ENCODE data around the gene SH2D7.

DNA sequence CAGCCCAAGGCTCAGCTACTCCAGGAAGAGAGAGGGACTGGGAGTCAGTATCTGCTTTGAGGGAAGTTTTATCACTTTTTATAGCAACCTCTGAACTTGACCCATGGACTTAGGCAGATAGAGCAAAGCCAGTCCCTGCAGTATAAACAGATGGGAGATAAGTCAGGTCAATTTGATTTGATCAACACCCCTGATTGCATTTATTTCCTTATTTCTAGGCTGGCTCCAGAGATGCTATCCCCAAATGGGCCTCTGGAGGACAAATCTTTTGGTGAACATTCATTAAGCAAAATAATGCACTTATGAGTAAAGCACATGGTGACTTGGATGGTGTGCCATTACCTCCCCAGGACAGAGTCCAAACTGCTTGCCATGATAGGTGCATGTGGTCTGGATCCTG, 47.9 kb downstream of the SH2D7 start:
- no peak for TF ChIP-seq POLR2AphosphoS5 (IDR thresholded peaks at IDR 0.05; ENCODE audit: low read depth)
- TF ChIP-seq, protein P1, sequence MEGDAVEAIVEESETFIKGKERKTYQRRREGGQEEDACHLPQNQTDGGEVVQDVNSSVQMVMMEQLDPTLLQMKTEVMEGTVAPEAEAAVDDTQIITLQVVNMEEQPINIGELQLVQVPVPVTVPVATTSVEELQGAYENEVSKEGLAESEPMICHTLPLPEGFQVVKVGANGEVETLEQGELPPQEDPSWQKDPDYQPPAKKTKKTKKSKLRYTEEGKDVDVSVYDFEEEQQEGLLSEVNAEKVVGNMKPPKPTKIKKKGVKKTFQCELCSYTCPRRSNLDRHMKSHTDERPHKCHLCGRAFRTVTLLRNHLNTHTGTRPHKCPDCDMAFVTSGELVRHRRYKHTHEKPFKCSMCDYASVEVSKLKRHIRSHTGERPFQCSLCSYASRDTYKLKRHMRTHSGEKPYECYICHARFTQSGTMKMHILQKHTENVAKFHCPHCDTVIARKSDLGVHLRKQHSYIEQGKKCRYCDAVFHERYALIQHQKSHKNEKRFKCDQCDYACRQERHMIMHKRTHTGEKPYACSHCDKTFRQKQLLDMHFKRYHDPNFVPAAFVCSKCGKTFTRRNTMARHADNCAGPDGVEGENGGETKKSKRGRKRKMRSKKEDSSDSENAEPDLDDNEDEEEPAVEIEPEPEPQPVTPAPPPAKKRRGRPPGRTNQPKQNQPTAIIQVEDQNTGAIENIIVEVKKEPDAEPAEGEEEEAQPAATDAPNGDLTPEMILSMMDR (IDR thresholded peaks at IDR 0.05; ENCODE audit: insufficient read depth, low read length) = no peak
- no peak for TF ChIP-seq SPI1 (IDR thresholded peaks at IDR 0.05; ENCODE audit: borderline replicate concordance, low read depth)
- TF ChIP-seq, protein P2, sequence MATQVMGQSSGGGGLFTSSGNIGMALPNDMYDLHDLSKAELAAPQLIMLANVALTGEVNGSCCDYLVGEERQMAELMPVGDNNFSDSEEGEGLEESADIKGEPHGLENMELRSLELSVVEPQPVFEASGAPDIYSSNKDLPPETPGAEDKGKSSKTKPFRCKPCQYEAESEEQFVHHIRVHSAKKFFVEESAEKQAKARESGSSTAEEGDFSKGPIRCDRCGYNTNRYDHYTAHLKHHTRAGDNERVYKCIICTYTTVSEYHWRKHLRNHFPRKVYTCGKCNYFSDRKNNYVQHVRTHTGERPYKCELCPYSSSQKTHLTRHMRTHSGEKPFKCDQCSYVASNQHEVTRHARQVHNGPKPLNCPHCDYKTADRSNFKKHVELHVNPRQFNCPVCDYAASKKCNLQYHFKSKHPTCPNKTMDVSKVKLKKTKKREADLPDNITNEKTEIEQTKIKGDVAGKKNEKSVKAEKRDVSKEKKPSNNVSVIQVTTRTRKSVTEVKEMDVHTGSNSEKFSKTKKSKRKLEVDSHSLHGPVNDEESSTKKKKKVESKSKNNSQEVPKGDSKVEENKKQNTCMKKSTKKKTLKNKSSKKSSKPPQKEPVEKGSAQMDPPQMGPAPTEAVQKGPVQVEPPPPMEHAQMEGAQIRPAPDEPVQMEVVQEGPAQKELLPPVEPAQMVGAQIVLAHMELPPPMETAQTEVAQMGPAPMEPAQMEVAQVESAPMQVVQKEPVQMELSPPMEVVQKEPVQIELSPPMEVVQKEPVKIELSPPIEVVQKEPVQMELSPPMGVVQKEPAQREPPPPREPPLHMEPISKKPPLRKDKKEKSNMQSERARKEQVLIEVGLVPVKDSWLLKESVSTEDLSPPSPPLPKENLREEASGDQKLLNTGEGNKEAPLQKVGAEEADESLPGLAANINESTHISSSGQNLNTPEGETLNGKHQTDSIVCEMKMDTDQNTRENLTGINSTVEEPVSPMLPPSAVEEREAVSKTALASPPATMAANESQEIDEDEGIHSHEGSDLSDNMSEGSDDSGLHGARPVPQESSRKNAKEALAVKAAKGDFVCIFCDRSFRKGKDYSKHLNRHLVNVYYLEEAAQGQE (IDR thresholded peaks at IDR 0.05; ENCODE audit: insufficient replicate concordance, low read depth) = no peak

All from HL-60 (cell line).